H1 (cell line): ENCODE results near the gene TBC1D3E.
"Not testable (repeated sequence)": the region's sequence is repeated elsewhere in the genome, so short reads cannot be mapped to it uniquely, and the experiment has no call there.

Experiments
- EZH2 ChIP-seq: fragments of 200-600 bp; sonication (generic); IDR thresholded peaks from 2 replicates; pipeline ENCODE4 v1.7.1; 2012; ENCODE audit warnings: low read depth, mild to moderate bottlenecking, moderate library complexity, low read length, inconsistent platforms; ENCODE audit not compliant: severe bottlenecking
- POLR2A ChIP-seq, 2 experiments: IDR thresholded peaks; 1 replicate in 1 of 2; 2 replicates in 1 of 2; pipeline ENCODE4 v1.6.1; 2011; ENCODE audit warnings: low read depth in 2 of 2, low read length in 2 of 2, mild to moderate bottlenecking in 2 of 2; ENCODE audit errors: control extremely low read depth in 1 of 2
- TF ChIP-seq, protein P1 (sequence below): IDR thresholded peaks from 2 replicates; pipeline ENCODE4 v1.6.1; 2012; ENCODE audit warnings: inconsistent platforms

DNA sequence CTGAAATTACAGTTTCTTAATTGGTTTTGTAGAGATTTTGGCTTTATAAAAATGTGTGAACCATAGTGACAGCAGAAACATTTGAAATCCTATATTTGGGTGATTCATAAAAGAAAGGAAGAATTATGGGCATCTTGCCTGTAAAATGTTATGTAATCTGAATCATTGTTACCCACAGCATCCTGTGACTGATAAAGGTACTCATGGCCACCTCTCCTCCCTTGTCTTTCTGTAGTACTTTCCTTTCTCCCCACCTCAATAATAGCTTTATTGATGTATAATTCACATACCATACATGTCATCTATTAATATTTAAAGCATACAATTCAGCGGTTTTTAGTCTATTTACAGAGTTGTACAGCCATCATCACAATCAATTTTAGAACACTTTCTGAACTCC, 28.5 kb upstream of the TBC1D3E start:
- not testable (repeated sequence) for TF ChIP-seq POLR2A (IDR thresholded peaks at IDR 0.05; ENCODE audit: control extremely low read depth in 1 of 2, low read depth in 2 of 2, low read length in 2 of 2); EZH2
- TF ChIP-seq, protein P1, sequence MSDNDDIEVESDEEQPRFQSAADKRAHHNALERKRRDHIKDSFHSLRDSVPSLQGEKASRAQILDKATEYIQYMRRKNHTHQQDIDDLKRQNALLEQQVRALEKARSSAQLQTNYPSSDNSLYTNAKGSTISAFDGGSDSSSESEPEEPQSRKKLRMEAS, result not testable (repeated sequence)
